HepG2 (cell line): ENCODE measurements around the gene IFI27L2. TPM values are rescaled to one million over a fixed set of nuclear protein-coding genes. Genes with fewer than 3 reads are reported as not detected.

Experiments used
- ARNTL ChIP-seq: sonication (generic); formaldehyde crosslinking; IDR thresholded peaks from 2 replicates; pipeline ENCODE4 v1.4.0; 2020; ENCODE audit warnings: mild to moderate bottlenecking, missing genetic modification reagents
- CEBPG ChIP-seq: IDR thresholded peaks from 2 replicates; pipeline ENCODE4 v1.6.1; 2016
- DR1 ChIP-seq: sonication (generic); formaldehyde crosslinking; IDR thresholded peaks from 2 replicates; pipeline ENCODE4 v1.8.0; 2021; ENCODE audit warnings: mild to moderate bottlenecking, missing genetic modification reagents, inconsistent platforms
- E2F5 ChIP-seq: sonication (generic); formaldehyde crosslinking; conservative IDR thresholded peaks from 2 replicates; pipeline ENCODE4 v1.4.0; 2020; ENCODE audit warnings: missing genetic modification reagents
- FOXK1 ChIP-seq: sonication (generic); formaldehyde crosslinking; IDR thresholded peaks from 2 replicates; pipeline ENCODE4 v1.4.0; 2020; ENCODE audit warnings: low read depth, missing genetic modification reagents, borderline replicate concordance
- GPN1 ChIP-seq: sonication (generic); formaldehyde crosslinking; IDR thresholded peaks from 2 replicates; pipeline ENCODE4 v1.5.1; 2020; ENCODE audit warnings: missing genetic modification reagents, borderline replicate concordance
- HOXD1 ChIP-seq: sonication (generic); formaldehyde crosslinking; IDR thresholded peaks from 2 replicates; pipeline ENCODE4 v1.5.0; 2020; ENCODE audit warnings: missing genetic modification reagents
- IRF2 ChIP-seq: IDR thresholded peaks from 2 replicates; pipeline ENCODE4 v1.6.1; 2018; ENCODE audit warnings: missing genetic modification reagents, missing compliant biosample characterization
- ISX ChIP-seq: sonication (generic); formaldehyde crosslinking; conservative IDR thresholded peaks from 2 replicates; pipeline ENCODE4 v1.5.0; 2020; ENCODE audit warnings: missing genetic modification reagents
- MYPOP ChIP-seq: sonication (generic); formaldehyde crosslinking; IDR thresholded peaks from 2 replicates; pipeline ENCODE4 v1.8.1; 2023; ENCODE audit warnings: mild to moderate bottlenecking, moderate library complexity, missing genetic modification reagents
- NFRKB ChIP-seq: fragments of 450-650 bp; IDR thresholded peaks from 2 replicates; pipeline ENCODE4 v1.6.1; 2017
- NR2F6 ChIP-seq, 2 experiments: IDR thresholded peaks; 2 replicates each; pipeline ENCODE4 v1.6.1; 2016; ENCODE audit warnings: antibody characterized with exemption in 1 of 2, mild to moderate bottlenecking in 1 of 2
- PLSCR1 ChIP-seq: sonication (generic); formaldehyde crosslinking; IDR thresholded peaks from 2 replicates; pipeline ENCODE4 v1.5.0; 2020; ENCODE audit warnings: missing genetic modification reagents, mild to moderate bottlenecking, borderline replicate concordance
- POLR2AphosphoS5 ChIP-seq: IDR thresholded peaks from 2 replicates; pipeline ENCODE4 v1.6.1; 2012; ENCODE audit warnings: low read depth, low read length
- SOX13 ChIP-seq, 3 experiments: fragments of 450-650 bp in 1 of 3; sonication (generic) in 1 of 3; formaldehyde crosslinking in 1 of 3; IDR thresholded peaks in 2 of 3; conservative IDR thresholded peaks in 1 of 3; 2 replicates each; pipeline versions ENCODE4 v1.5.0 to v1.6.1; 2016 to 2020; ENCODE audit warnings: antibody characterized with exemption in 1 of 3, mild to moderate bottlenecking in 1 of 3, missing compliant biosample characterization in 1 of 3, missing genetic modification reagents in 1 of 3, moderate library complexity in 1 of 3
- STAT5B ChIP-seq: sonication (generic); formaldehyde crosslinking; IDR thresholded peaks from 2 replicates; pipeline ENCODE4 v1.4.0; 2020; ENCODE audit warnings: missing genetic modification reagents
- ZFP90 ChIP-seq: sonication (generic); formaldehyde crosslinking; IDR thresholded peaks from 2 replicates; pipeline ENCODE4 v1.8.0; 2022; ENCODE audit warnings: missing genetic modification reagents, mild to moderate bottlenecking, inconsistent platforms, borderline replicate concordance
- ZFYVE20 ChIP-seq: sonication (generic); formaldehyde crosslinking; IDR thresholded peaks from 2 replicates; pipeline ENCODE4 v1.8.0; 2023; ENCODE audit warnings: low read depth, mild to moderate bottlenecking, moderate library complexity, missing genetic modification reagents, borderline replicate concordance
- ZNF3 ChIP-seq: IDR thresholded peaks from 2 replicates; pipeline ENCODE4 v1.7.0; 2017; ENCODE audit warnings: inconsistent platforms
- ZNF337 ChIP-seq: sonication (generic); formaldehyde crosslinking; IDR thresholded peaks from 2 replicates; pipeline ENCODE4 v1.5.1; 2020; ENCODE audit warnings: missing genetic modification reagents, low read depth, mild to moderate bottlenecking, borderline replicate concordance
- ZNF639 ChIP-seq: conservative IDR thresholded peaks from 2 replicates; pipeline ENCODE4 v1.6.1; 2018; ENCODE audit warnings: missing genetic modification reagents
- ZNF770 ChIP-seq: sonication (generic); formaldehyde crosslinking; IDR thresholded peaks from 2 replicates; pipeline ENCODE4 v1.5.0; 2020; ENCODE audit warnings: mild to moderate bottlenecking, missing genetic modification reagents
- ZNF879 ChIP-seq: sonication (generic); formaldehyde crosslinking; IDR thresholded peaks from 2 replicates; pipeline ENCODE4 v1.8.1; 2023; ENCODE audit warnings: missing genetic modification reagents
- polyA plus RNA-seq, 8 experiments: library from polyadenylated mRNA; depleted of rRNA in 3 of 8; stranded (reverse) in 7 of 8; unstranded in 1 of 8; fragments of >200 nt; fragmentation: Illumina TruSeq in 4 of 8; extraction: Trizol in 4 of 8; gene quantifications; 2 replicates each; pipeline versions ENCODE4 v1.2.1 to v1.2.3, GENCODE V29; 2011 to 2016; ENCODE audit warnings: low read depth in 4 of 8, missing spikeins in 1 of 8, mixed read lengths in 1 of 8; ENCODE audit not compliant: insufficient read depth in 1 of 8
- total RNA-seq, 5 experiments: library from RNA; depleted of rRNA; stranded (reverse); fragments of >200 nt; fragmentation: Illumina TruSeq; extraction: Trizol; gene quantifications; 2 replicates each; pipeline ENCODE4 v1.2.3, GENCODE V29; 2016; ENCODE audit warnings: low read depth in 1 of 5

IFI27L2 gene
- total and polyA plus RNA-seq, 2 of the 13 experiments (the other 11 are each of a cell fraction or from before 2014, with no cell fraction given) = 4.3 to 4.8 TPM

GRCh38 chr14:94080621-94081385, 48.6 kb downstream of the IFI27L2 start, which contains the start of the genes DDX24 and IFI27L1 (continued):
- TF ChIP-seq ZNF770 (CRISPR knock-in tag) = no peak
- TF ChIP-seq NFRKB = no peak
- TF ChIP-seq DR1 = peak; percentile 55; the same call in 1 of the 2 replicates
- TF ChIP-seq ZNF337 = no peak
- 0 out of 2 replicates have a peak, but pooled peaks have one; percentile 48 for TF ChIP-seq PLSCR1 (CRISPR knock-in tag)
- TF ChIP-seq GPN1 (CRISPR knock-in tag) = no peak
- no peak for TF ChIP-seq NR2F6 (IDR thresholded peaks at IDR 0.05)
- TF ChIP-seq NR2F6 (CRISPR knock-in tag; IDR thresholded peaks at IDR 0.05) = no peak
- no peak for TF ChIP-seq ARNTL (CRISPR knock-in tag)
- TF ChIP-seq ISX (CRISPR knock-in tag) = no peak
- TF ChIP-seq HOXD1 (CRISPR knock-in tag) = no peak
- peak; percentile 33; the same call in 1 of the 2 replicates for TF ChIP-seq ZFP90 (CRISPR knock-in tag)
- TF ChIP-seq E2F5 (CRISPR knock-in tag) = peak; percentile 92
- peak; percentile 39; the same call in 1 of the 2 replicates for TF ChIP-seq ZNF879 (CRISPR knock-in tag)
- TF ChIP-seq ZNF3 (CRISPR knock-in tag) = no peak
- TF ChIP-seq ZFYVE20 (CRISPR knock-in tag) = no peak
- no peak for TF ChIP-seq IRF2 (CRISPR knock-in tag)
- no peak for TF ChIP-seq CEBPG (CRISPR knock-in tag)
- TF ChIP-seq ZNF639 (CRISPR knock-in tag) = no peak
- TF ChIP-seq POLR2AphosphoS5 = peak; percentile 92
- TF ChIP-seq SOX13 (IDR thresholded peaks at IDR 0.05) = no peak
- no peak for TF ChIP-seq SOX13 (CRISPR knock-in tag; conservative IDR thresholded peaks at IDR 0.05 in 1 of 2, IDR thresholded peaks at IDR 0.05 in 1 of 2)
- no peak for TF ChIP-seq STAT5B (CRISPR knock-in tag)
- TF ChIP-seq FOXK1 = no peak; the same call in 1 of the 2 replicates
- no peak for TF ChIP-seq MYPOP (CRISPR knock-in tag)
